K562 (cell line): ENCODE measurements around the gene GAPVD1. TPM values are rescaled to one million over a fixed set of nuclear protein-coding genes. Genes with fewer than 3 reads are reported as not detected.

Experiments used
- ATAC-seq: fragments of 200-7000 bp; cut with Tn5 transposase; 3 replicates; pipeline ENCODE4 v1.9.1; 2020; ENCODE audit warnings: moderate library complexity
- BruUV-seq: library from RNA; stranded (reverse); fragments of 400-500 nt; replicated peaks from 2 replicates; lab custom pipeline; 2021; lab: Mats Ljungman, UMichigan
- CTCF ChIA-PET: fragments of 300-600 bp; formaldehyde crosslinking; extraction: SDS; loops from one replicate; lab custom pipeline; 2021; ENCODE audit warnings: low intra/inter-chr PET ratio; lab: Yijun Ruan, JAX
- POLR2A ChIA-PET: fragments of 300-600, 350-650 bp; sonication (Branson Sonifier 250); formaldehyde crosslinking; extraction: SDS; loops from one replicate; lab custom pipeline; 2021; ENCODE audit warnings: antibody characterized with exemption, inconsistent platforms; lab: Yijun Ruan, JAX
- DNase-seq, 4 experiments: peaks; one replicate each; pipeline versions ENCODE4 v3.0.0 to v3.0.0-alpha.2; 2011 to 2018; ENCODE audit warnings: low spot score in 3 of 4, mixed read lengths in 3 of 4; ENCODE audit errors: extremely low read depth in 1 of 4
- FAIRE-seq: peaks from 2 replicates; lab custom pipeline; 2011; peaks lifted over from hg19 to GRCh38; lab: Jason Lieb, UNC
- H2AFZ ChIP-seq: 2 replicates; pipeline ENCODE4 v1.6.0; 2011; ENCODE audit warnings: low read depth, low read length, control low read depth, inconsistent platforms
- H3K27ac ChIP-seq: fragments of 200-600 bp; 3 replicates; pipeline ENCODE4 v1.8.0; 2011; ENCODE audit warnings: low read depth, mild to moderate bottlenecking, control low read depth, inconsistent platforms, low read length, moderate library complexity, mixed read lengths; ENCODE audit errors: extremely low read depth
- H3K27me3 ChIP-seq, 2 experiments: fragments of 300-600 bp in 1 of 2; 2 replicates in 1 of 2; 3 replicates in 1 of 2; pipeline versions ENCODE4 v1.6.0 to v1.8.0; 2011; ENCODE audit warnings: inconsistent platforms in 2 of 2, low read length in 2 of 2, mild to moderate bottlenecking in 1 of 2, mixed read lengths in 1 of 2, moderate library complexity in 1 of 2; ENCODE audit not compliant: control insufficient read depth in 2 of 2, insufficient read depth in 2 of 2
- H3K36me3 ChIP-seq: fragments of 300-600 bp; 3 replicates; pipeline ENCODE4 v1.8.0; 2011; ENCODE audit warnings: mild to moderate bottlenecking, low read length, inconsistent platforms; ENCODE audit not compliant: control insufficient read depth, insufficient read depth
- H3K4me1 ChIP-seq, 2 experiments: fragments of 200-600 bp in 1 of 2; replicated peaks in 1 of 2; 2 replicates in 1 of 2; 3 replicates in 1 of 2; pipeline versions ENCODE4 v1.5.1 to v1.8.0; 2011; ENCODE audit warnings: inconsistent platforms in 2 of 2, low read length in 2 of 2, mild to moderate bottlenecking in 1 of 2, mixed read lengths in 1 of 2, moderate library complexity in 1 of 2; ENCODE audit not compliant: control insufficient read depth in 2 of 2, insufficient read depth in 2 of 2
- H3K4me2 ChIP-seq: 2 replicates; pipeline ENCODE4 v1.6.1; 2011; ENCODE audit warnings: low read length, control low read depth, inconsistent platforms, mixed read lengths; ENCODE audit not compliant: insufficient read depth
- H3K4me3 ChIP-seq: fragments of 200-600 bp; sonication (generic), shearing (Covaris generic); 2 replicates; pipeline ENCODE4 v1.5.1; 2016; ENCODE audit warnings: control low read depth, inconsistent platforms
- H3K79me2 ChIP-seq: fragments of 200-600 bp; 3 replicates; pipeline ENCODE4 v1.8.0; 2011; ENCODE audit warnings: low read length, inconsistent platforms; ENCODE audit not compliant: control insufficient read depth, insufficient read depth
- H3K9ac ChIP-seq, 2 experiments: 2 replicates each; pipeline versions ENCODE4 v1.6.0 to v1.6.1; 2011; ENCODE audit warnings: low read depth in 2 of 2, low read length in 2 of 2, control low read depth in 1 of 2, inconsistent platforms in 1 of 2, mild to moderate bottlenecking in 1 of 2, mixed read lengths in 1 of 2; ENCODE audit not compliant: insufficient read depth in 1 of 2
- H3K9me1 ChIP-seq: one replicate; pipeline ENCODE4 v1.6.0; 2011; ENCODE audit warnings: inconsistent platforms, mild to moderate bottlenecking, low read length, moderate library complexity; ENCODE audit not compliant: control insufficient read depth, insufficient read depth
- H3K9me3 ChIP-seq: replicated peaks from 2 replicates; pipeline ENCODE4 v1.5.1; 2011; ENCODE audit warnings: low read depth, low read length, inconsistent platforms; ENCODE audit not compliant: control insufficient read depth, insufficient read depth
- H4K20me1 ChIP-seq: replicated peaks from 2 replicates; pipeline ENCODE4 v1.6.1; 2011; ENCODE audit warnings: low read length, inconsistent platforms, mixed read lengths; ENCODE audit not compliant: control insufficient read depth, insufficient read depth
- ATF7 ChIP-seq: fragments of 450-650 bp; IDR thresholded peaks from 2 replicates; pipeline ENCODE4 v1.7.1; 2014; ENCODE audit warnings: mild to moderate bottlenecking, moderate library complexity
- CEBPG ChIP-seq, 3 experiments: fragments of 200-800 bp in 1 of 3; sonication (Bioruptor generic) in 1 of 3; sonication (generic) in 1 of 3; formaldehyde crosslinking in 1 of 3; IDR thresholded peaks in 2 of 3; conservative IDR thresholded peaks in 1 of 3; 2 replicates each; pipeline versions ENCODE4 v1.6.1 to v1.8.0; 2016 to 2022; ENCODE audit warnings: missing compliant biosample characterization in 2 of 3, missing genetic modification characterization in 2 of 3, mild to moderate bottlenecking in 1 of 3, missing genetic modification reagents in 1 of 3
- KAT8 ChIP-seq: fragments of 450-650 bp; IDR thresholded peaks from 2 replicates; pipeline ENCODE4 v1.6.1; 2016; ENCODE audit warnings: low read depth, mild to moderate bottlenecking
- KDM2B ChIP-seq: fragments of 250-450 bp; sonication (Bioruptor Pico); IDR thresholded peaks from 2 replicates; pipeline ENCODE4 v1.8.0; 2021; ENCODE audit warnings: mild to moderate bottlenecking, moderate library complexity
- MCM5 ChIP-seq: fragments of 450-650 bp; IDR thresholded peaks from 2 replicates; pipeline ENCODE4 v1.6.1; 2016; ENCODE audit warnings: low read depth
- NUFIP1 ChIP-seq: fragments of 450-650 bp; IDR thresholded peaks from 2 replicates; pipeline ENCODE4 v1.6.1; 2018; ENCODE audit not compliant: partially characterized antibody
- ZKSCAN8 ChIP-seq: fragments of 200-800 bp; sonication (Bioruptor generic); IDR thresholded peaks from 2 replicates; pipeline ENCODE4 v1.6.1; 2016; ENCODE audit warnings: missing genetic modification characterization, missing compliant biosample characterization
- WGBS: fragments of 100-300 bp; shearing (Covaris generic); methylation state at CpG from one replicate; pipeline ENCODE4 v1.1.6; 2016; ENCODE audit warnings: low coverage, mixed read lengths; ENCODE audit not compliant: insufficient coverage; ENCODE audit errors: missing lambda C conversion rate; 5-methylcytosine and 5-hydroxymethylcytosine counted together
- in situ Hi-C: fragments of 300-500 bp; cut with MboI; formaldehyde crosslinking; loops from 4 replicates; pipeline ENCODE4 v1.15.0; 2018; ENCODE audit warnings: inconsistent platforms, mixed read lengths
- intact Hi-C: fragments of 100-400 bp; cut with micrococcal nuclease; formaldehyde crosslinking; loops from 2 replicates; pipeline ENCODE4 v1.14.2; 2022
- polyA plus RNA-seq, 8 experiments: library from polyadenylated mRNA; depleted of rRNA in 4 of 8; stranded (reverse) in 5 of 8; unstranded in 3 of 8; fragments of >200 nt; fragmentation: Nextera tagmentation in 2 of 8; fragmentation: Illumina TruSeq in 1 of 8; extraction: Ambion mirVana in 2 of 8; extraction: Trizol in 1 of 8; gene quantifications; 2 replicates each; pipeline versions ENCODE4 v1.2.1 to v1.2.3, GENCODE V29; 2011 to 2014; ENCODE audit warnings: inconsistent platforms in 1 of 8, missing spikeins in 1 of 8
- total RNA-seq, 7 experiments: library from RNA; depleted of rRNA in 6 of 7; stranded (reverse); fragments of >200 nt in 6 of 7; fragmentation: Illumina TruSeq in 2 of 7; extraction: Trizol in 2 of 7; gene quantifications; 2 replicates each; pipeline versions ENCODE4 v1.2.1 to v1.2.3, GENCODE V29; 2011 to 2021; ENCODE audit warnings: low replicate concordance in 1 of 7
- TF ChIP-seq, protein P1 (sequence below): sonication (generic); formaldehyde crosslinking; IDR thresholded peaks from 2 replicates; pipeline ENCODE4 v1.5.0; 2020; ENCODE audit warnings: missing genetic modification reagents
- TF ChIP-seq, protein P2 (sequence below): fragments of 250-450 bp; sonication (Bioruptor Pico); IDR thresholded peaks from 2 replicates; pipeline ENCODE4 v1.4.0; 2020

The GAPVD1 gene
- total and polyA plus RNA-seq, 9 of the 15 experiments (the other 6 are each of a cell fraction or from before 2014, with no cell fraction given), result 9.5 to 66.1 (median 45.5) TPM

DNA sequence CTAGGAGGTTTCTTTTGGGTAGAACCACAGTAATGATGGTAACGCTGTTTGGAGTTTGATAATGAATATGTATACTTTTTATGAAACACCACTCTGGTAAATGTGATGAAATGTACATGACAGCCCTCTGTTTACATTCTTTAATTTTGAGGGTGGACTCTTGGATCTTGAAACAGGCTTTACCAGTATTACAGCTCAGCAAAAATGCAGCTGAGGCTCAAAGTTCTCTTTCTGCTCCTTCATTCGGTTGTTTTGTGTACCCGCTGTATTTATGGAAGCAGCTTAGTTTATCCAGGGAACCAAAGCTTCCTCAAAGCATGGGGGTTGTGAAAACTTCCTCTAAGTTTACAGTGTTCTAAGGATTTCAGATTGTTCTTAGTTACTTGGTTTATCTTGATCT, 11.1 kb downstream of the GAPVD1 start:
- 62% methylated on average over 3 of the region's 3 CpGs for WGBS
- H3K27ac ChIP-seq, result peak overlapping the region; percentile 44; the same call in 2 of the 3 replicates
- BruUV-seq, result no TSS peak
- H3K36me3 ChIP-seq, result peaks cover 43% of the 10 kb centered on the region
- H3K9me1 ChIP-seq, result no peaks in the 10 kb centered on the region
- H3K4me2 ChIP-seq, result no peak overlapping the region
- ChIA-PET POLR2A (interaction anchor here (1.3 to 2.2 kb wide), 3 partner anchors 9 to 12 kb away, joined by 3 to 22 read pairs (median 8); partner anchors contain the start of gene GAPVD1), CTCF (no interaction called here)
- H3K4me3 ChIP-seq, result no peak overlapping the region
- H3K4me1 ChIP-seq, result peaks cover 10 to 15% of the 10 kb centered on the region in 2 experiments; a peak in 4 of 5 replicates
- ATAC-seq (no peak), FAIRE-seq (no peak), DNase-seq (no peak)
- H3K79me2 ChIP-seq, result peaks cover 97% of the 10 kb centered on the region
- H3K9me3 ChIP-seq, result no peaks in the 10 kb centered on the region
- H2AFZ ChIP-seq, result no peak overlapping the region
- H3K9ac ChIP-seq, result no peak overlapping the region
- no peaks in the 10 kb centered on the region for H4K20me1 ChIP-seq
- intact Hi-C loops (no loop called here), in situ Hi-C loops (loop anchor here (25.0 kb wide), 1 partner anchor 1215 kb away; no protein-coding TSS in a partner anchor)
- no peaks in the 10 kb centered on the region for H3K27me3 ChIP-seq
- TF ChIP-seq CEBPG (CRISPR knock-in tag; IDR thresholded peaks at IDR 0.05), result no peak
- TF ChIP-seq CEBPG (tag; conservative IDR thresholded peaks at IDR 0.05 in 1 of 2, IDR thresholded peaks at IDR 0.05 in 1 of 2), result 0 out of 4 replicates have a peak, but pooled peaks of 1 of the 2 experiments have one; percentile 21
- TF ChIP-seq NUFIP1, result no peak

DNA sequence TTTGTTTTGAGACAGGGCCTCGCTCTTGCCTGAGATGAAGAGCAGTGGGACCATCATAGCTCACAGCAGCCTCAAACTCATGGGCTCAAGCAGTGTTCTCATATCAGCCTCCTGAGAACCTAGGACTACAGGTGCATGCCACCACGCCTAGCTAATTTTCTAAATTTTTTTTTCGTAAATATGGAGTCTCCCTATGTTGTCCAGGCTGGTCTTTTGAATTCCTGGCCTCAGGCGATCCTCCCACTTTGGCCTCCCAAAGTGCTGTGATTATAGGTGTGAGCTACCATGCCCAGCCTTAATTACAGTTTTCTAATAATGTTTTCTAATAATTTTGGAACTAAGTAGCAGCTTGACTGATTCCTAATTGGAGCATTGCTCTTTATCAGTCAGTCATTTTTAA, 15.1 kb downstream of the GAPVD1 start:
- H3K27me3 ChIP-seq, result no peaks in the 10 kb centered on the region
- no peak overlapping the region for H3K4me2 ChIP-seq
- H4K20me1 ChIP-seq, result no peaks in the 10 kb centered on the region
- no peak for FAIRE-seq
- no peak overlapping the region for H3K4me3 ChIP-seq
- in situ Hi-C loops (no loop called here), intact Hi-C loops (no loop called here)
- BruUV-seq, result no TSS peak
- H3K9ac ChIP-seq, result no peak overlapping the region
- peaks cover 9 to 12% of the 10 kb centered on the region in 2 experiments; a peak in 3 of 5 replicates for H3K4me1 ChIP-seq
- no peak overlapping the region for H2AFZ ChIP-seq
- H3K36me3 ChIP-seq, result peaks cover 33% of the 10 kb centered on the region
- no peaks in the 10 kb centered on the region for H3K9me3 ChIP-seq
- ChIA-PET POLR2A (interaction anchor here (1.2 to 3.3 kb wide), 6 partner anchors 8 to 35 kb away, joined by 3 to 12 read pairs (median 4); partner anchors contain the start of gene HSPA5), CTCF (no interaction called here)
- 85% methylated on average over 4 of the region's 4 CpGs for WGBS
- H3K79me2 ChIP-seq, result peaks cover 99% of the 10 kb centered on the region
- TF ChIP-seq KDM2B (no peak), ATF7 (no peak), KAT8 (no peak), MCM5 (no peak), ZKSCAN8 (CRISPR knock-in tag) (no peak)
- TF ChIP-seq, protein P1, sequence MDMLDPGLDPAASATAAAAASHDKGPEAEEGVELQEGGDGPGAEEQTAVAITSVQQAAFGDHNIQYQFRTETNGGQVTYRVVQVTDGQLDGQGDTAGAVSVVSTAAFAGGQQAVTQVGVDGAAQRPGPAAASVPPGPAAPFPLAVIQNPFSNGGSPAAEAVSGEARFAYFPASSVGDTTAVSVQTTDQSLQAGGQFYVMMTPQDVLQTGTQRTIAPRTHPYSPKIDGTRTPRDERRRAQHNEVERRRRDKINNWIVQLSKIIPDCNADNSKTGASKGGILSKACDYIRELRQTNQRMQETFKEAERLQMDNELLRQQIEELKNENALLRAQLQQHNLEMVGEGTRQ (CRISPR knock-in tag), result no peak
- TF ChIP-seq, protein P2, sequence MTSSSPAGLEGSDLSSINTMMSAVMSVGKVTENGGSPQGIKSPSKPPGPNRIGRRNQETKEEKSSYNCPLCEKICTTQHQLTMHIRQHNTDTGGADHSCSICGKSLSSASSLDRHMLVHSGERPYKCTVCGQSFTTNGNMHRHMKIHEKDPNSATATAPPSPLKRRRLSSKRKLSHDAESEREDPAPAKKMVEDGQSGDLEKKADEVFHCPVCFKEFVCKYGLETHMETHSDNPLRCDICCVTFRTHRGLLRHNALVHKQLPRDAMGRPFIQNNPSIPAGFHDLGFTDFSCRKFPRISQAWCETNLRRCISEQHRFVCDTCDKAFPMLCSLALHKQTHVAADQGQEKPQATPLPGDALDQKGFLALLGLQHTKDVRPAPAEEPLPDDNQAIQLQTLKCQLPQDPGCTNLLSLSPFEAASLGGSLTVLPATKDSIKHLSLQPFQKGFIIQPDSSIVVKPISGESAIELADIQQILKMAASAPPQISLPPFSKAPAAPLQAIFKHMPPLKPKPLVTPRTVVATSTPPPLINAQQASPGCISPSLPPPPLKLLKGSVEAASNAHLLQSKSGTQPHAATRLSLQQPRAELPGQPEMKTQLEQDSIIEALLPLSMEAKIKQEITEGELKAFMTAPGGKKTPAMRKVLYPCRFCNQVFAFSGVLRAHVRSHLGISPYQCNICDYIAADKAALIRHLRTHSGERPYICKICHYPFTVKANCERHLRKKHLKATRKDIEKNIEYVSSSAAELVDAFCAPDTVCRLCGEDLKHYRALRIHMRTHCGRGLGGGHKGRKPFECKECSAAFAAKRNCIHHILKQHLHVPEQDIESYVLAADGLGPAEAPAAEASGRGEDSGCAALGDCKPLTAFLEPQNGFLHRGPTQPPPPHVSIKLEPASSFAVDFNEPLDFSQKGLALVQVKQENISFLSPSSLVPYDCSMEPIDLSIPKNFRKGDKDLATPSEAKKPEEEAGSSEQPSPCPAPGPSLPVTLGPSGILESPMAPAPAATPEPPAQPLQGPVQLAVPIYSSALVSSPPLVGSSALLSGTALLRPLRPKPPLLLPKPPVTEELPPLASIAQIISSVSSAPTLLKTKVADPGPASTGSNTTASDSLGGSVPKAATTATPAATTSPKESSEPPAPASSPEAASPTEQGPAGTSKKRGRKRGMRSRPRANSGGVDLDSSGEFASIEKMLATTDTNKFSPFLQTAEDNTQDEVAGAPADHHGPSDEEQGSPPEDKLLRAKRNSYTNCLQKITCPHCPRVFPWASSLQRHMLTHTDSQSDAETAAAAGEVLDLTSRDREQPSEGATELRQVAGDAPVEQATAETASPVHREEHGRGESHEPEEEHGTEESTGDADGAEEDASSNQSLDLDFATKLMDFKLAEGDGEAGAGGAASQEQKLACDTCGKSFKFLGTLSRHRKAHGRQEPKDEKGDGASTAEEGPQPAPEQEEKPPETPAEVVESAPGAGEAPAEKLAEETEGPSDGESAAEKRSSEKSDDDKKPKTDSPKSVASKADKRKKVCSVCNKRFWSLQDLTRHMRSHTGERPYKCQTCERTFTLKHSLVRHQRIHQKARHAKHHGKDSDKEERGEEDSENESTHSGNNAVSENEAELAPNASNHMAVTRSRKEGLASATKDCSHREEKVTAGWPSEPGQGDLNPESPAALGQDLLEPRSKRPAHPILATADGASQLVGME (CRISPR knock-in tag), result no peak
- no peak for DNase-seq
- H3K27ac ChIP-seq, result no peak overlapping the region
- H3K9me1 ChIP-seq, result no peaks in the 10 kb centered on the region
- no peak for ATAC-seq
